Renal pelvis (tissue), 4 donors: ENCODE measurements around the gene TCL1B. TPM values are rescaled to one million over a fixed set of nuclear protein-coding genes. Genes with fewer than 3 reads are reported as not detected.
"Not testable (repeated sequence)": the region's sequence is repeated elsewhere in the genome, so short reads cannot be mapped to it uniquely, and the experiment has no call there.

Experiments used
- DNase-seq: peaks from one replicate; pipeline ENCODE4 v3.0.0-alpha.2; 2013
- polyA plus RNA-seq, 3 donors: library from polyadenylated mRNA; unstranded; fragments of 120-200 nt; gene quantifications; one replicate each; pipeline ENCODE4 v1.2.1, GENCODE V29; 2013; ENCODE audit not compliant: insufficient read length in 3 of 3

The TCL1B gene
- polyA plus RNA-seq, 3 donors: 0.30 to 0.40 TPM; not detected in 1

- peak; percentile 70 for DNase-seq
These were observed 15.6 kb downstream of the TCL1B start for GRCh38 chr14:95701846-95702221.

- DNase-seq: no peak
These were observed 17.1 kb downstream of the TCL1B start for GRCh38 chr14:95703341-95703740.

GRCh38 chr14:95703805-95704204 lies 17.6 kb downstream of the TCL1B start:
- no peak for DNase-seq

- DNase-seq: no peak
These were observed 19.3 kb downstream of the TCL1B start for GRCh38 chr14:95705518-95705917.

GRCh38 chr14:95707327-95707726 lies 21.1 kb downstream of the TCL1B start:
- DNase-seq: no peak

GRCh38 chr14:95710106-95710505 lies 23.9 kb downstream of the TCL1B start:
- DNase-seq: no peak

GRCh38 chr14:95711476-95712176 lies 25.4 kb downstream of the TCL1B start:
- DNase-seq: no peak

GRCh38 chr14:95712398-95712797 lies 26.2 kb downstream of the TCL1B start:
- DNase-seq: no peak

- no peak for DNase-seq
These were observed 27.6 kb downstream of the TCL1B start, which contains the start of gene TCL1A for GRCh38 chr14:95713596-95714371. TCL1A (minus strand) TSS chr14:95714125; CDS start chr14:95714066, 59 bp downstream.

- DNase-seq: no peak
These were observed 36.4 kb downstream of the TCL1B start for GRCh38 chr14:95722525-95723190.

- DNase-seq: no peak
These were observed 39.6 kb downstream of the TCL1B start for GRCh38 chr14:95725685-95726336.

GRCh38 chr14:95727056-95727700 lies 41.0 kb downstream of the TCL1B start:
- no peak for DNase-seq

GRCh38 chr14:95729402-95730028 lies 43.3 kb downstream of the TCL1B start:
- DNase-seq: not testable (repeated sequence)

- no peak for DNase-seq
These were observed 43.9 kb downstream of the TCL1B start for GRCh38 chr14:95730126-95730525.

GRCh38 chr14:95733212-95733611 lies 47.0 kb downstream of the TCL1B start:
- no peak for DNase-seq

GRCh38 chr14:95739356-95739755 lies 53.1 kb downstream of the TCL1B start:
- DNase-seq: no peak

GRCh38 chr14:95741038-95741490 lies 54.8 kb downstream of the TCL1B start:
- DNase-seq: peak; percentile 39

GRCh38 chr14:95741781-95742180 lies 55.6 kb downstream of the TCL1B start:
- DNase-seq: no peak
